ENCODE data around the gene CCDC174. TPM values are rescaled to one million over a fixed set of nuclear protein-coding genes. Genes with fewer than 3 reads are reported as not detected.

The CCDC174 gene
- total RNA-seq, 5 donors from 2014 or later (not counting 1 experiment from before 2014, with no cell fraction given) = 36.1 to 48.9 (median 40.6) TPM

DNA sequence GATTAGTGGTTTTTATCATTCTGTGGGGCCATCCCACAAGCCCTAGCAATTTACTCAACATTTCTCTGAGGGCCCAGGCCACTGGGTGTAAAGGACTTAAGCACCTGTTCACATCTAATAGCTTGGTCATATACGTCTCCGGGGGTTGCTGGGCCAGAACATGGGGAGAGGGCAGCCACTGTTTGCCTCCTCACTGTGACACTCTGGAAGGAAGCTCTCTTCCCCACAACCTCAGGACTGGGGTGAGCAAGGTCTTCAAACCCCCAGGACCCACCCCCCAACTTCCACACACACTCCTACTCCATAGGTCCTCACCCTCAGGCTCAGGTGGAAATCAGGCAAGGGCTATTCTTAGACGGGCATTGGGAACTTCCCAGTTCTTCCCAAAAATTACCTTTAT is 52.2 kb downstream of the CCDC174 start:
- Mint-ChIP-seq H3K36me3 (peaks cover 24% of the 10 kb centered on the region), H3K4me1 (no peaks in the 10 kb centered on the region), H3K27me3 (no peaks in the 10 kb centered on the region), H3K4me3 (no peak overlapping the region), H3K9me3 (peaks cover 0 to under 1% (median 0%) of the 10 kb centered on the region in 3 donors), H3K27ac (no peak overlapping the region)
- ATAC-seq (replicated peaks in 1 of 4) (no peak), DNase-seq (no peak)
- POLR2A ChIA-PET = no interaction called here
- no peak overlapping the region for H3K4me3 ChIP-seq (ENCODE audit: control insufficient read depth in 1 of 2, extremely low read depth in 1 of 2, low read length in 1 of 2)
- H3K4me1 ChIP-seq (ENCODE audit: control insufficient read depth in 1 of 2, extremely low read depth in 1 of 2, insufficient read depth in 2 of 2, low read length in 2 of 2) = no peaks in the 10 kb centered on the region
- no peaks in the 10 kb centered on the region for H3K36me3 ChIP-seq (ENCODE audit: control insufficient read depth in 2 of 2, extremely low read depth in 1 of 2, insufficient read depth in 1 of 2, low read length in 1 of 2)
- H3K9me3 ChIP-seq = no peaks in the 10 kb centered on the region
- WGBS (ENCODE audit: insufficient coverage) = no CpG with 5 or more reads among the region's 3 CpGs
- peaks cover 0 to 4% of the 10 kb centered on the region in 2 experiments for H3K27me3 ChIP-seq (replicated peaks in 1 of 2; ENCODE audit: control insufficient read depth in 2 of 2, extremely low read depth in 1 of 2, insufficient read depth in 2 of 2, low read length in 1 of 2)
- CTCF ChIA-PET = interaction anchor here in 1 of 2 donors (0.5 kb wide), 1 partner anchor 297 kb away, joined by 5 read pairs; no protein-coding TSS in a partner anchor
- no peak overlapping the region for H3K27ac ChIP-seq (ENCODE audit: low read length)

DNA sequence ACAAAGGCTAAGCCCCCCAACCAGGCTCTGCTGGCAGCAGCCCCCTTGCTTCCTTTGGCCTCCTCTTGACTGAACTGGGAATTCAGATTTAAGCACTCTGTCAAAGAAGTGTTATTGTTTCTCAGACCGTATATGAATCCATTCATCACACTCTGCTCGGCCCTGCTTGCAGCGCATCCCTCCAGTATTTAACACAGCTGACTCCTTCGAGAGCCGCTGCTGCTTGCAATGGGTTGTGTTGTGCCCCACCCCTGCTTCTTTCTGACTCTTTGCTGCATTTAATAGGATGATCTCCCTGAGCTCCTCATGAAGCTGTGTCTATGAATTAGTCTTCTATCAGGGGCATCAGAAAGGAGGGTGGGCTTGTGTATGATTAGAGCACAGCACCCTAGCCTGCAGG is 54.5 kb downstream of the CCDC174 start:
- DNase-seq (no peak), ATAC-seq (replicated peaks in 1 of 4) (no peak)
- WGBS (ENCODE audit: insufficient coverage) = 100% methylated on average over 4 of the region's 5 CpGs
- Histone ChIP-seq H3K27ac (ENCODE audit: low read length) (no peak overlapping the region), H3K4me3 (ENCODE audit: control insufficient read depth in 1 of 2, extremely low read depth in 1 of 2, low read length in 1 of 2) (no peak overlapping the region), H3K9me3 (no peaks in the 10 kb centered on the region), H3K27me3 (replicated peaks in 1 of 2; ENCODE audit: control insufficient read depth in 2 of 2, extremely low read depth in 1 of 2, insufficient read depth in 2 of 2, low read length in 1 of 2) (no peaks in the 10 kb centered on the region), H3K4me1 (ENCODE audit: control insufficient read depth in 1 of 2, extremely low read depth in 1 of 2, insufficient read depth in 2 of 2, low read length in 2 of 2) (no peaks in the 10 kb centered on the region), H3K36me3 (ENCODE audit: control insufficient read depth in 2 of 2, extremely low read depth in 1 of 2, insufficient read depth in 1 of 2, low read length in 1 of 2) (no peaks in the 10 kb centered on the region)
- peaks cover 0 to 7% (median 0%) of the 10 kb centered on the region in 3 donors for H3K9me3 Mint-ChIP-seq
- no peak overlapping the region for H3K27ac Mint-ChIP-seq
- peaks cover 35% of the 10 kb centered on the region for H3K36me3 Mint-ChIP-seq
- no peak overlapping the region for H3K4me3 Mint-ChIP-seq
- no peaks in the 10 kb centered on the region for H3K4me1 Mint-ChIP-seq
- CTCF ChIA-PET = no interaction called here
- POLR2A ChIA-PET = no interaction called here
- no peaks in the 10 kb centered on the region for H3K27me3 Mint-ChIP-seq

DNA sequence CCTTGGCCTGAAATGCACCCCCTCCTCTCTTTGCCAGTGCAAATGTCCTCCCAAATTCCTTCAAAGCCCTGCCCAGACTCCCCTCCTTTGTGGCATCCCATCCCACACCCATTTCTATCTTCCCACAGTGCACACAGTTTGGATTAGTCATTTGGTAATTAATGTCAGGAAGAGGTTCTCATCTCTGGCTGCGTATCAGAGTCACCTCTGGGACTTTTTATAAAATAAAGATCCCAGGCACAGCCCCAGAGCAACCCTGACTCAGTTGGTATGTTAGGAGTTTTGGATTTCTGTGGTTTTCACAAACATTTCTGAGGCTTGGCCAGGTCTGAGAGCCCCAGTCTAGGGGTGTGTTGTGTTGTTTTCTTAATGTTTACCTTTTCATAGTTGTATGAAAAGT is 65.0 kb downstream of the CCDC174 start:
- Mint-ChIP-seq H3K27ac (no peak overlapping the region), H3K27me3 (peaks cover 0 to 2% of the 10 kb centered on the region in 2 donors), H3K9me3 (peaks cover 0 to 11% (median 4%) of the 10 kb centered on the region in 3 donors), H3K4me3 (no peak overlapping the region), H3K36me3 (peaks cover 26% of the 10 kb centered on the region), H3K4me1 (no peaks in the 10 kb centered on the region)
- H3K4me1 ChIP-seq (ENCODE audit: control insufficient read depth in 1 of 2, extremely low read depth in 1 of 2, insufficient read depth in 2 of 2, low read length in 2 of 2) = no peaks in the 10 kb centered on the region
- ATAC-seq (replicated peaks in 1 of 4) (no peak), DNase-seq (no peak)
- ChIA-PET CTCF (no interaction called here), POLR2A (no interaction called here)
- no peak overlapping the region for H3K27ac ChIP-seq (ENCODE audit: low read length)
- peaks cover 2% of the 10 kb centered on the region for H3K9me3 ChIP-seq
- no peaks in the 10 kb centered on the region for H3K27me3 ChIP-seq (replicated peaks in 1 of 2; ENCODE audit: control insufficient read depth in 2 of 2, extremely low read depth in 1 of 2, insufficient read depth in 2 of 2, low read length in 1 of 2)
- H3K4me3 ChIP-seq (ENCODE audit: control insufficient read depth in 1 of 2, extremely low read depth in 1 of 2, low read length in 1 of 2) = no peak overlapping the region
- 60% methylated on average over 1 of the region's 1 CpG for WGBS (ENCODE audit: insufficient coverage)
- no peaks in the 10 kb centered on the region for H3K36me3 ChIP-seq (ENCODE audit: control insufficient read depth in 2 of 2, extremely low read depth in 1 of 2, insufficient read depth in 1 of 2, low read length in 1 of 2)

DNA sequence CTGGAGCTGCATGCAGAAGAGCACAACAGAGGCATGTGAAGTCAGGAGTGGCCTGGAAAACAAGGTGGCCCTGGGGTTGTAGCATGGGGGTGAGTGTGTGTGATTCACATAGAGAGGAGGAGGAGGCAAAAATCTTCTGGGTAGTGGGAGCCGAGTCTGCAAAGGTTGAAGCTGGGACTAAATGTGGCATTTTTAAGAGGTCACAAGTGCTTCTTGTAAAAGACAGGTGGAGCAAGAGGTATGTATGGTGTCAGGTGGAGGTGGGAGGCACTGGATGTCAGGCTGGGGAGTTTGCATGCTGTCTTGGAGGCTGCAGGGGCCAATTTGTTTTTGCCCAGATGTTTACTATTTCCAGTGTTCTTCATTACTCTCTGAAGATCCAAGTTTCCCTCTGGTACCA is 65.7 kb downstream of the CCDC174 start:
- H3K9me3 Mint-ChIP-seq = peaks cover 0 to 10% (median 4%) of the 10 kb centered on the region in 3 donors
- H3K27ac Mint-ChIP-seq = no peak overlapping the region
- DNase-seq (no peak), ATAC-seq (replicated peaks in 1 of 4) (no peak)
- peaks cover 28% of the 10 kb centered on the region for H3K36me3 Mint-ChIP-seq
- no peaks in the 10 kb centered on the region for H3K27me3 ChIP-seq (replicated peaks in 1 of 2; ENCODE audit: control insufficient read depth in 2 of 2, extremely low read depth in 1 of 2, insufficient read depth in 2 of 2, low read length in 1 of 2)
- H3K27ac ChIP-seq (ENCODE audit: low read length) = no peak overlapping the region
- 63% methylated on average over 1 of the region's 1 CpG for WGBS (ENCODE audit: insufficient coverage)
- H3K9me3 ChIP-seq = peaks cover under 1% of the 10 kb centered on the region
- ChIA-PET CTCF (no interaction called here), POLR2A (no interaction called here)
- H3K27me3 Mint-ChIP-seq = peaks cover 0 to 2% of the 10 kb centered on the region in 2 donors
- no peaks in the 10 kb centered on the region for H3K36me3 ChIP-seq (ENCODE audit: control insufficient read depth in 2 of 2, extremely low read depth in 1 of 2, insufficient read depth in 1 of 2, low read length in 1 of 2)
- H3K4me3 Mint-ChIP-seq = no peak overlapping the region
- no peak overlapping the region for H3K4me3 ChIP-seq (ENCODE audit: control insufficient read depth in 1 of 2, extremely low read depth in 1 of 2, low read length in 1 of 2)
- H3K4me1 Mint-ChIP-seq = no peaks in the 10 kb centered on the region
- H3K4me1 ChIP-seq (ENCODE audit: control insufficient read depth in 1 of 2, extremely low read depth in 1 of 2, insufficient read depth in 2 of 2, low read length in 2 of 2) = no peaks in the 10 kb centered on the region

DNA sequence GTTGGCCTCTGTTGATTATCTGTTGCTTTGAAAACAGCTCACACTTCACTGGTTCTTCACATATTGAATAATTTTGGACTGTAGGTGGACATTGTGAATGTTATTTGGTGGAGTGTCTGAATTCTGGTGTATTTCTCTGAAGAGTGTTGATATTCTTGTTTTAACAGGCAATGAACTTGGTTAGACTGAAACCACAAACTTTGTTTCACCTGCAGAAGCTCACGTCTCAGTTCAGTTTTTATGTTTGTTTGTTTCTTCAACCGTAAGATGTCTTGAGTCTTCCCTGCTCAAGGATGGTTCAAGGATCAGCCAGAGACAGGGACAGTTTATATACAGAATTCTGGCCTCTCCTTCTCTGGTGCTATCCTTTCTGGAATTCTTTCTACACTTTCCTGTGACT is 67.0 kb downstream of the CCDC174 start:
- ATAC-seq (replicated peaks in 1 of 4) (no peak), DNase-seq (no peak)
- POLR2A ChIA-PET = no interaction called here
- peaks cover 21% of the 10 kb centered on the region for H3K36me3 Mint-ChIP-seq
- no peaks in the 10 kb centered on the region for H3K27me3 ChIP-seq (replicated peaks in 1 of 2; ENCODE audit: control insufficient read depth in 2 of 2, extremely low read depth in 1 of 2, insufficient read depth in 2 of 2, low read length in 1 of 2)
- peaks cover 0 to 2% of the 10 kb centered on the region in 2 donors for H3K27me3 Mint-ChIP-seq
- no peaks in the 10 kb centered on the region for H3K9me3 Mint-ChIP-seq
- H3K4me1 ChIP-seq (ENCODE audit: control insufficient read depth in 1 of 2, extremely low read depth in 1 of 2, insufficient read depth in 2 of 2, low read length in 2 of 2) = no peaks in the 10 kb centered on the region
- H3K27ac Mint-ChIP-seq = no peak overlapping the region
- no peaks in the 10 kb centered on the region for H3K36me3 ChIP-seq (ENCODE audit: control insufficient read depth in 2 of 2, extremely low read depth in 1 of 2, insufficient read depth in 1 of 2, low read length in 1 of 2)
- H3K4me3 Mint-ChIP-seq = no peak overlapping the region
- no peak overlapping the region for H3K27ac ChIP-seq (ENCODE audit: low read length)
- H3K4me1 Mint-ChIP-seq = no peaks in the 10 kb centered on the region
- no peaks in the 10 kb centered on the region for H3K9me3 ChIP-seq
- no peak overlapping the region for H3K4me3 ChIP-seq (ENCODE audit: control insufficient read depth in 1 of 2, extremely low read depth in 1 of 2, low read length in 1 of 2)
- WGBS (ENCODE audit: insufficient coverage) = 53% methylated on average over 2 of the region's 2 CpGs
- CTCF ChIA-PET = interaction anchor here in 1 of 2 donors (1.0 kb wide), 1 partner anchor 9 kb away, joined by 3 read pairs; no protein-coding TSS in a partner anchor

DNA sequence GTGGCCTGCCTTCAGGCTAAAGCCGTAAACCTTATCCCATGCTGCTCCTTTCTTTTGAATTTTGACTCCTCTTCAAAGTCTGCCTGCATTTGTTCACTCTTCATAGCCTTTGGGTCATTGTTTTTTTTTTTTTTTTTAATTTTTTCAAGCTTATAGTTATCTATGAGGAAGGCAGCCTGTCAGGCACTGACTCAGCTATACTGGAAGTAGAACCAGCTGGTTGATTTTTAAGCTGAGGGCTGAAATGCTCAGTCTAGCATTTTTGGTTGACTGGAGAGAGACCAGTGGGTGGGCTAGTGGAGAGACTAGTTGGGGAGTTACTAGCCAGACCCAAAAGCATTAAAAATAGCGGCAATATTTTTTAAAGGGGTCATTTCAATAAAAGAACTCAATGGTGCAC is 67.4 kb downstream of the CCDC174 start:
- ChIA-PET CTCF (interaction anchor here in 1 of 2 donors (1.0 kb wide), 1 partner anchor 9 kb away, joined by 3 read pairs; no protein-coding TSS in a partner anchor), POLR2A (no interaction called here)
- Histone ChIP-seq H3K27ac (ENCODE audit: low read length) (no peak overlapping the region), H3K4me1 (ENCODE audit: control insufficient read depth in 1 of 2, extremely low read depth in 1 of 2, insufficient read depth in 2 of 2, low read length in 2 of 2) (no peaks in the 10 kb centered on the region), H3K27me3 (replicated peaks in 1 of 2; ENCODE audit: control insufficient read depth in 2 of 2, extremely low read depth in 1 of 2, insufficient read depth in 2 of 2, low read length in 1 of 2) (no peaks in the 10 kb centered on the region), H3K4me3 (ENCODE audit: control insufficient read depth in 1 of 2, extremely low read depth in 1 of 2, low read length in 1 of 2) (no peak overlapping the region), H3K36me3 (ENCODE audit: control insufficient read depth in 2 of 2, extremely low read depth in 1 of 2, insufficient read depth in 1 of 2, low read length in 1 of 2) (no peaks in the 10 kb centered on the region), H3K9me3 (no peaks in the 10 kb centered on the region)
- no peak for ATAC-seq (replicated peaks in 1 of 4)
- peaks cover 0 to 2% of the 10 kb centered on the region in 2 donors for H3K27me3 Mint-ChIP-seq
- WGBS (ENCODE audit: insufficient coverage) = 83% methylated on average over 1 of the region's 2 CpGs
- H3K27ac Mint-ChIP-seq = no peak overlapping the region
- H3K36me3 Mint-ChIP-seq = peaks cover 16% of the 10 kb centered on the region
- no peak for DNase-seq
- H3K4me3 Mint-ChIP-seq = no peak overlapping the region
- no peaks in the 10 kb centered on the region for H3K9me3 Mint-ChIP-seq
- no peaks in the 10 kb centered on the region for H3K4me1 Mint-ChIP-seq

Measured in T-cell (primary cell).